Psoas muscle (tissue), 8 donors: Measurements from ENCODE around the gene CFAP97D2. TPM values are rescaled to one million over a fixed set of nuclear protein-coding genes. Genes with fewer than 3 reads are reported as not detected.

Experiments used
- ATAC-seq, 4 donors: fragments of 200-7000 bp; cut with Tn5 transposase; one replicate each; pipeline ENCODE4 v1.9.1; 2020; ENCODE audit warnings: moderate library complexity in 3 of 4, mild to moderate bottlenecking in 2 of 4
- DNase-seq, 2 donors: peaks; one replicate each; pipeline ENCODE4 v3.0.0-alpha.2; 2020
- H3K27ac ChIP-seq: fragments of 200-600 bp; one replicate; pipeline ENCODE4 v1.8.0; 2022
- H3K27me3 ChIP-seq, 3 donors: fragments of 200-600 bp in 1 of 3; one replicate each; pipeline versions ENCODE4 v1.6.1 to v1.8.0; 2013 to 2022; ENCODE audit warnings: low read length in 2 of 3, mild to moderate bottlenecking in 2 of 3, moderate library complexity in 1 of 3; ENCODE audit not compliant: insufficient read depth in 3 of 3
- H3K36me3 ChIP-seq, 2 donors: fragments of 200-600 bp in 1 of 2; one replicate each; pipeline versions ENCODE4 v1.6.1 to v1.8.0; 2013 to 2022; ENCODE audit warnings: low read depth in 1 of 2, mild to moderate bottlenecking in 1 of 2, moderate library complexity in 1 of 2; ENCODE audit not compliant: insufficient read depth in 1 of 2
- H3K4me1 ChIP-seq: fragments of 200-600 bp; one replicate; pipeline ENCODE4 v1.8.0; 2022
- H3K4me3 ChIP-seq: fragments of 200-600 bp; one replicate; pipeline ENCODE4 v1.8.0; 2022; ENCODE audit warnings: mild to moderate bottlenecking
- H3K9me3 ChIP-seq: fragments of 200-600 bp; one replicate; pipeline ENCODE4 v1.8.0; 2022
- CTCF ChIP-seq: fragments of 200-600 bp; IDR thresholded peaks from one replicate; pipeline ENCODE4 v1.8.0; 2022; ENCODE audit warnings: antibody characterized with exemption
- WGBS, 3 donors: extraction: QIAGEN DNeasy Blood & Tissue Kit; methylation state at CpG; one replicate each; pipeline versions ENCODE4 v1.1.6 to v1.1.7; 2013; 5-methylcytosine and 5-hydroxymethylcytosine counted together
- intact Hi-C, 2 donors: fragments of 100-400 bp; cut with DNase I; formaldehyde crosslinking; loops; one replicate each; pipeline versions ENCODE4 v1.11.0 to v1.14.2; 2022
- polyA plus RNA-seq, 3 donors: library from polyadenylated mRNA; stranded (reverse); fragments of 200-250 nt; gene quantifications; one replicate each; pipeline ENCODE4 v1.2.3, GENCODE V29; 2013
- total RNA-seq, 4 donors: library from RNA; stranded (reverse); fragmentation: NEBNext Ultra II Directional in 2 of 4; extraction: Animal tissue kit (Norgen Biotek cat#: 25700) in 2 of 4; gene quantifications; one replicate each; pipeline versions ENCODE4 v1.2.1 to v1.2.4, GENCODE V29; 2021 to 2023
- donor health status: healthy with polysubstance abuse.
- donor health status: DM: no; HTN: no; CAD: no; lungs with moderate emphysema.
- donor health status: Bipolar disorder and iron deficiency.
- donor health status: healthy.
- donor health status: DM: yes; HTN: yes; CAD: no.
- donor health status: DM: no; HTN: no; CAD: no.
- donor health status: DM: no; HTN: no; CAD: no.
- donor health status: DM: yes; HTN: yes; CAD: no.

CFAP97D2 gene
- total and polyA plus RNA-seq, 7 donors = 0.09 TPM; not detected in 6

GRCh38 chr13:114140906-114141250 lies 38.2 kb upstream of the CFAP97D2 start:
- H3K9me3 ChIP-seq = no peaks in the 10 kb centered on the region
- H3K27me3 ChIP-seq = no peaks in the 10 kb centered on the region
- intact Hi-C loops = no loop called here
- WGBS, 3 donors = 65 to 69% (median 67%) methylated on average over 10 of the region's 10 CpGs
- ATAC-seq = no peak
- H3K36me3 ChIP-seq = no peaks in the 10 kb centered on the region
- no peak overlapping the region for H3K27ac ChIP-seq
- peaks cover 9% of the 10 kb centered on the region for H3K4me1 ChIP-seq
- no peak for TF ChIP-seq CTCF
- H3K4me3 ChIP-seq = no peak overlapping the region
- DNase-seq = no peak

GRCh38 chr13:114141261-114141996 lies 37.6 kb upstream of the CFAP97D2 start:
- no peak overlapping the region for H3K27ac ChIP-seq
- no peak for TF ChIP-seq CTCF
- H3K36me3 ChIP-seq = no peaks in the 10 kb centered on the region
- 81 to 82% (median 82%) methylated on average over 15 of the region's 15 CpGs for WGBS, 3 donors
- no peak for DNase-seq
- peaks cover 9% of the 10 kb centered on the region for H3K4me1 ChIP-seq
- no peaks in the 10 kb centered on the region for H3K9me3 ChIP-seq
- intact Hi-C loops = no loop called here
- ATAC-seq = no peak
- no peak overlapping the region for H3K4me3 ChIP-seq
- H3K27me3 ChIP-seq = no peaks in the 10 kb centered on the region

GRCh38 chr13:114142137-114142550 lies 36.9 kb upstream of the CFAP97D2 start:
- Histone ChIP-seq H3K4me3 (no peak overlapping the region), H3K27ac (no peak overlapping the region), H3K36me3 (no peaks in the 10 kb centered on the region), H3K9me3 (no peaks in the 10 kb centered on the region), H3K4me1 (peaks cover 9% of the 10 kb centered on the region), H3K27me3 (no peaks in the 10 kb centered on the region)
- WGBS, 3 donors = 89 to 91% (median 89%) methylated on average over 6 of the region's 6 CpGs
- intact Hi-C loops = no loop called here
- no peak for TF ChIP-seq CTCF
- no peak for DNase-seq
- ATAC-seq = no peak

- Histone ChIP-seq H3K9me3 (no peaks in the 10 kb centered on the region), H3K27ac (peak overlapping the region; percentile 43), H3K27me3 (no peaks in the 10 kb centered on the region), H3K4me3 (no peak overlapping the region), H3K4me1 (peaks cover 9% of the 10 kb centered on the region), H3K36me3 (no peaks in the 10 kb centered on the region)
- intact Hi-C loops = no loop called here
- TF ChIP-seq CTCF = no peak
- WGBS, 3 donors = 55 to 60% (median 55%) methylated on average over 26 to 28 of the region's 28 CpGs
- peak in 1 of 2 donors; percentile 72 for DNase-seq
- peak; percentile 60 to 90 (median 88) for ATAC-seq
Measured at GRCh38 chr13:114142640-114143490, 36.2 kb upstream of the CFAP97D2 start.
